WTC11 (cell line): ENCODE results near the gene SPATA25. TPM values are rescaled to one million over a fixed set of nuclear protein-coding genes. Genes with fewer than 3 reads are reported as not detected.

Experiments
- ATAC-seq: fragments of 200-7000 bp; cut with Tn5 transposase; 2 replicates; pipeline ENCODE4 v1.10.0; 2021; ENCODE audit warnings: mild to moderate bottlenecking, moderate library complexity
- CTCF ChIA-PET: fragments of 300-600 bp; sonication (Branson Sonifier 250); formaldehyde crosslinking; loops from one replicate; lab custom pipeline; 2021; ENCODE audit warnings: antibody characterized with exemption; lab: Charles Lee
- POLR2A ChIA-PET: fragments of 350-600 bp; sonication (Branson Sonifier 250); formaldehyde crosslinking; loops from one replicate; lab custom pipeline; 2021; ENCODE audit warnings: antibody characterized with exemption; lab: Charles Lee
- DNase-seq: peaks from one replicate; pipeline ENCODE4 v3.0.0; 2021; ENCODE audit warnings: low spot score
- H3K27ac Mint-ChIP-seq: 2 replicates; pipeline ENCODE4 v1.8.0; 2021; ENCODE audit warnings: mixed read lengths
- H3K27me3 Mint-ChIP-seq: 2 replicates; pipeline ENCODE4 v1.8.0; 2021; ENCODE audit warnings: low read depth, mild to moderate bottlenecking, moderate library complexity, mixed read lengths
- H3K36me3 Mint-ChIP-seq: 2 replicates; pipeline ENCODE4 v1.8.0; 2021; ENCODE audit warnings: mixed read lengths
- H3K4me1 Mint-ChIP-seq: 2 replicates; pipeline ENCODE4 v1.8.0; 2022; ENCODE audit warnings: mixed read lengths
- H3K4me3 Mint-ChIP-seq: 2 replicates; pipeline ENCODE4 v1.8.0; 2021; ENCODE audit warnings: mild to moderate bottlenecking, moderate library complexity, mixed read lengths
- H3K9me3 Mint-ChIP-seq: 2 replicates; pipeline ENCODE4 v1.8.0; 2021; ENCODE audit warnings: mixed read lengths
- ATF2 ChIP-seq: sonication (generic); formaldehyde crosslinking; IDR thresholded peaks from 2 replicates; pipeline ENCODE4 v1.8.1; 2022; ENCODE audit warnings: low read depth, missing genetic modification reagents, borderline replicate concordance
- CREB1 ChIP-seq: sonication (generic); formaldehyde crosslinking; IDR thresholded peaks from 2 replicates; pipeline ENCODE4 v1.8.0; 2023; ENCODE audit warnings: mild to moderate bottlenecking, missing genetic modification reagents
- CREM ChIP-seq: sonication (generic); formaldehyde crosslinking; IDR thresholded peaks from 2 replicates; pipeline ENCODE4 v1.8.1; 2022; ENCODE audit warnings: mild to moderate bottlenecking, missing genetic modification reagents, moderate library complexity
- E2F1 ChIP-seq: sonication (generic); formaldehyde crosslinking; IDR thresholded peaks from 2 replicates; pipeline ENCODE4 v1.8.0; 2022; ENCODE audit warnings: mild to moderate bottlenecking, missing genetic modification reagents
- E2F4 ChIP-seq: sonication (generic); formaldehyde crosslinking; IDR thresholded peaks from 2 replicates; pipeline ENCODE4 v1.8.1; 2022; ENCODE audit warnings: low read depth, mild to moderate bottlenecking, moderate library complexity, missing genetic modification reagents, borderline replicate concordance
- GTF2I ChIP-seq: fragments of 250-450 bp; sonication (Bioruptor Pico); conservative IDR thresholded peaks from 2 replicates; pipeline ENCODE4 v1.4.0; 2021; ENCODE audit warnings: mild to moderate bottlenecking
- IRF1 ChIP-seq: sonication (generic); formaldehyde crosslinking; IDR thresholded peaks from 2 replicates; pipeline ENCODE4 v1.8.0; 2023; ENCODE audit warnings: missing genetic modification reagents
- JUN ChIP-seq: sonication (generic); formaldehyde crosslinking; IDR thresholded peaks from 2 replicates; pipeline ENCODE4 v1.8.0; 2023; ENCODE audit warnings: mild to moderate bottlenecking, missing genetic modification reagents
- NFATC4 ChIP-seq: fragments of 250-450 bp; sonication (Bioruptor Pico); IDR thresholded peaks from 2 replicates; pipeline ENCODE4 v1.9.0; 2021; ENCODE audit warnings: mild to moderate bottlenecking
- NFYB ChIP-seq: sonication (generic); formaldehyde crosslinking; conservative IDR thresholded peaks from 2 replicates; pipeline ENCODE4 v1.8.0; 2022; ENCODE audit warnings: low read depth, missing genetic modification reagents
- NR1H2 ChIP-seq: sonication (generic); formaldehyde crosslinking; IDR thresholded peaks from 2 replicates; pipeline ENCODE4 v1.9.0; 2021; ENCODE audit warnings: mild to moderate bottlenecking, moderate library complexity, missing genetic modification reagents
- SMAD3 ChIP-seq: sonication (generic); formaldehyde crosslinking; IDR thresholded peaks from 2 replicates; pipeline ENCODE4 v1.8.0; 2022; ENCODE audit warnings: missing genetic modification reagents, mild to moderate bottlenecking, borderline replicate concordance
- SMAD4 ChIP-seq: sonication (generic); formaldehyde crosslinking; IDR thresholded peaks from 2 replicates; pipeline ENCODE4 v1.8.0; 2022; ENCODE audit warnings: mild to moderate bottlenecking, missing genetic modification reagents
- TP53 ChIP-seq: sonication (generic); formaldehyde crosslinking; IDR thresholded peaks from 2 replicates; pipeline ENCODE4 v1.8.1; 2023; ENCODE audit warnings: mild to moderate bottlenecking, missing genetic modification reagents
- ZBTB21 ChIP-seq: sonication (generic); formaldehyde crosslinking; IDR thresholded peaks from 2 replicates; pipeline ENCODE4 v1.8.1; 2023; ENCODE audit warnings: mild to moderate bottlenecking, missing genetic modification reagents, borderline replicate concordance
- ZNF138 ChIP-seq: sonication (generic); formaldehyde crosslinking; conservative IDR thresholded peaks from 2 replicates; pipeline ENCODE4 v1.8.1; 2022; ENCODE audit warnings: mild to moderate bottlenecking, moderate library complexity, missing genetic modification reagents
- ZNF232 ChIP-seq: sonication (generic); formaldehyde crosslinking; IDR thresholded peaks from 2 replicates; pipeline ENCODE4 v1.8.0; 2022; ENCODE audit warnings: mild to moderate bottlenecking, missing genetic modification reagents
- ZNF423 ChIP-seq: fragments of 250-450 bp; sonication (Bioruptor Pico); IDR thresholded peaks from 2 replicates; pipeline ENCODE4 v2.1.2; 2022; ENCODE audit warnings: mild to moderate bottlenecking, moderate library complexity
- ZNF425 ChIP-seq: fragments of 250-450 bp; sonication (Bioruptor Pico); conservative IDR thresholded peaks from 2 replicates; pipeline ENCODE4 v1.9.0; 2021; ENCODE audit warnings: mild to moderate bottlenecking
- total RNA-seq: library from RNA; stranded (reverse); gene quantifications from 3 replicates; pipeline ENCODE4 v1.2.3, GENCODE V29; 2021

Gene SPATA25
- total RNA-seq, 1 experiment from 2014 or later = 3.7 TPM

GRCh38 chr20:45890077-45890984 is 2.9 kb upstream of the SPATA25 start (continued):
- TF ChIP-seq E2F1 (CRISPR knock-in tag) = no peak
- TF ChIP-seq TP53 (CRISPR knock-in tag) = peak; percentile 50; the same call in 1 of the 2 replicates
- TF ChIP-seq ZNF138 (CRISPR knock-in tag) = 0 out of 2 replicates have a peak, but pooled peaks have one; percentile 65
- 0 out of 2 replicates have a peak, but pooled peaks have one; percentile 44 for TF ChIP-seq CREB1 (CRISPR knock-in tag)
- no peak for TF ChIP-seq JUN (CRISPR knock-in tag)

- Mint-ChIP-seq H3K27me3 (no peaks in the 10 kb centered on the region; the same call in 1 of the 2 replicates), H3K36me3 (peaks cover 8% of the 10 kb centered on the region), H3K9me3 (no peaks in the 10 kb centered on the region), H3K4me3 (no peak overlapping the region), H3K4me1 (peaks cover 12% of the 10 kb centered on the region), H3K27ac (no peak overlapping the region)
- ChIA-PET CTCF (interaction anchor here (2.4 to 2.7 kb wide), 2 partner anchors 35 to 64 kb away, joined by 19 to 30 read pairs; no protein-coding TSS in a partner anchor), POLR2A (no interaction called here)
- DNase-seq = no peak
- no peak for TF ChIP-seq ZNF425
- no peak for TF ChIP-seq NR1H2 (CRISPR knock-in tag)
- no peak for TF ChIP-seq SMAD4
- no peak for TF ChIP-seq ZBTB21 (CRISPR knock-in tag)
- no peak for TF ChIP-seq NFATC4 (CRISPR knock-in tag)
- no peak for TF ChIP-seq ATF2
- TF ChIP-seq ZNF232 (CRISPR knock-in tag) = no peak
- no peak for TF ChIP-seq NFYB (CRISPR knock-in tag)
- no peak for TF ChIP-seq CREM (CRISPR knock-in tag)
- TF ChIP-seq E2F4 (CRISPR knock-in tag) = no peak
- TF ChIP-seq GTF2I (CRISPR knock-in tag) = no peak
- no peak for TF ChIP-seq ZNF423 (CRISPR knock-in tag)
- TF ChIP-seq IRF1 (CRISPR knock-in tag) = no peak
- no peak for TF ChIP-seq SMAD3 (CRISPR knock-in tag)
- ATAC-seq = no peak
These were observed 1.3 kb upstream of the SPATA25 start for GRCh38 chr20:45888681-45889080.
